GM19035 (cell line): ENCODE results near the gene CCDC68.

ENCODE experiments used
- ATAC-seq: cut with Tn5 transposase; IDR thresholded peaks from one replicate; pipeline ENCODE4 v1.9.1; 2021; ENCODE audit not compliant: unreplicated experiment

Gene CCDC68

DNA sequence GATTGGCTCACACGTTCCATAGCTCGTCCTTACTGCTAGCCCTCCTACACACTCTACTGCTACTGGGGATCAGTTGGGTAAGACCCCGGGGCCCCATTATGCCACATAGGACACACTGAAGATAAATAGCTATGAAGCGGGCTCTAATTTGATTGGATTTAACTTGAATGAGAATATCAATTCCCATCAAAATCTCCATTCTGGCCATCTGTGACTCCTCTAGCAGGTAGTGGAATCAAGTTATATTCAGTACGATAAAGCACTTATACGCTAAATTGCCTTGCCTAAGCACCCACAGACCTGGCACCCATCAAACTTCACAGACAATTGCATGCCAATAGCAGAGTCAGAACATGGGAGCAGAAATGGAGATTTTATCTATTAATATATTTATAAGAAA is 39.8 kb downstream of the CCDC68 start:
- no peak for ATAC-seq

DNA sequence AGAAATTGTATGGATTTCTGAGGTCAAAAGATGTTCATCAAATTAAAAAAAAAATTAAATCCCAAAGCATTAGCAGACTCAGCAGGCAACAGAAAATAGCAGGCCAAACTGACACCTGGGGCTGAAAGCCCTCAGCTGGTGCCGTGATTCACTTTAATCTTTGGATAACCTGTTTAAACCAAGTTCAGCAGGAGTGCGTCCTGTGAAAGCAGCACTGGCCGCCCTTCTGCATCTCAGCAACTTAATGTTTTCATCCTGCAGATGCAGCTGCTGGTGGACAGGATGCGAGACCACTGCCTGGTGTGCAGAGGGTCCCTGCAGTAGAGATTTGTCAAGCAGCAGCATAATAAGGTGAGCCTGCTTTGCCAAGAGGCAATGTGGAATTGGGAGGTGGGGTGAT is 41.2 kb downstream of the CCDC68 start:
- no peak for ATAC-seq

DNA sequence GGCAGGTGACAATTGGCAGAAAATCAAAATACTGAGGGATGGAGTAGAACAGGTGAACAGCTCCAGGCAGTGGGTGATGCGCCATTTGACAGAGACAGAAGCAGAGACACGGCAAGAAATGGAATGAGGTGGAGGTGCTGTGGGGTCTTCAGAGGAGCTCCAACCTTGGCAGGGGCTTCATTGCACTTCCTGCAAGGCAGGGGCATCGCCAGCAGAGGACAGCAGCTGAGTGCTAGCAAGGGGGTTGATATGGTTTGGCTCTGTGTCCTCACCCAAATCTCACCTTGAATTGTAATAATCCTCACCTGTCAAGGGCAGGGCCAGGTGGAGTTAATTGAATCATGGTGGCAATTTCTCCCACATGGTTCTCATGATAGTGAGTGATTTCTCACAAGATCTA is 42.8 kb downstream of the CCDC68 start:
- no peak for ATAC-seq

DNA sequence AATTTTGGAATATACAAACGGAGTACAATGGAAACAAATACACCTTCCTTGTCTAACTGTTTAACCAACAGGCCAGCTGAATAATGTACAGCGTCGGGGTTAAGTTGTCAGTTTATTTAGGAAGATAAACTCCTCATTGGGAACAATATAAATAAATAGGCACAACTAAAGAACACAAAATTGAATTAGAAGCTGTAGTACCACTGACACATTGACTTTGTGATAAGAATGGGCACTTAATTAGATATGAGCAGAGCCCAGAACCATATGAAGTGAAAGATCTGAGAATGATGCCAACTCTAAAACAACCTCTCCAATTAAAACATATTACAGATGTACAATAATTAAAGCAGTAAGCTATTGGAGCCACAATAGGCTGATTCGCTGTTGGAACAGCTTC is 44.4 kb downstream of the CCDC68 start:
- no peak for ATAC-seq

DNA sequence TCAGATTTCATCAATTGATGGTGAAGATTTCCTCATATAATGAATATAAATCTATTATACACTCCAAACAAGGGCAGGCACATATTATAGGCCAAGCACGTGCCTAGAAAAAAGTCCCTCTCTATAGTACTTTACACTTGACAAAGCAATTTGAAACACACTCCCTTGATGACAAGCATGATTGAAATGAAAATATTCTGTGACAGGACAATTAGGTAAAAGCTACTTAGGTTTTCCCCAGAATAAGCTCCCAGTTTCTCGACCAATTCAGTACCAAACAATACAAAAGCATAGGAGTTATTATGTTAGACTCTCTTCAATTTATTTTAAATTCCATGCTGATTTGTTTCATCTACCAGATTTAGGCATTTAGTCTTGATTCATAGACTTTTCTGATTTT is 47.7 kb downstream of the CCDC68 start:
- ATAC-seq: no peak

DNA sequence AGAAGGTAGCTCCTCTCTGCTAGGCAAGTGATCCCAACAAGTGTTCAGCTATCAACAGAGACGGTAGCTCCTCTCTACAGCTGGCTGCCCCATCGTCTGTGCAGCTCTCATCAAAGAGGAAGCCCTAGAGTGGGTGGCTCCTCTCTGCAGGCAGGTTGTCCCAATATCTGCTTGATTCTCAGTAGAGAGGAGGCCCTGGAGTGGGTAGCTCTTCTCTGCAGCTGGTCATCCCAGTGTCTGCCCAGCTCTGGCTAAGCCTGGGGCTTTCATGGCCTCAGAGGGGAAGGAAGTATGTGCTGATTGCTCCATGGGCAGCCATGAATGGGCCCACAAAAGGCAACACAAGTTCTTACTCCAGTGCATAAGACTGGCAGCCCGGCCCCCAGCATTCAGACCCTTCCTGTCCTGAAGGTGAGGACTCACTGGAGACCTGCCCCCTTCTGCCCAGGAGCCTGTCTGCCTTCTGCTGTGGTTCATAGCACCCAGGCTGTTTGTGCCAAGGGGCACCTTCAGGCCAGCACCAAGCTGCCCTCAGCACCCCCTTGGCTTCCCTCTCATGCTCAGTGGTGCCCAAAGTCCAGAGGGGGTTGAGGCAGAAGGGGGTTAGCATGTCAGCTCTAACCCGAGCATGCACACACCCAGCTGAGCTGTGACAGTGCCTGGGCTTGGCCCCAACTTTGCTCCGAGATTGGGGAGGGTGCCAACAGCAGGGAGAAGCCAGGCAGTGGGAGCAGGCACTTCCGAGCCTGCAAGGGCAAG is 48.9 kb downstream of the CCDC68 start:
- no peak for ATAC-seq

DNA sequence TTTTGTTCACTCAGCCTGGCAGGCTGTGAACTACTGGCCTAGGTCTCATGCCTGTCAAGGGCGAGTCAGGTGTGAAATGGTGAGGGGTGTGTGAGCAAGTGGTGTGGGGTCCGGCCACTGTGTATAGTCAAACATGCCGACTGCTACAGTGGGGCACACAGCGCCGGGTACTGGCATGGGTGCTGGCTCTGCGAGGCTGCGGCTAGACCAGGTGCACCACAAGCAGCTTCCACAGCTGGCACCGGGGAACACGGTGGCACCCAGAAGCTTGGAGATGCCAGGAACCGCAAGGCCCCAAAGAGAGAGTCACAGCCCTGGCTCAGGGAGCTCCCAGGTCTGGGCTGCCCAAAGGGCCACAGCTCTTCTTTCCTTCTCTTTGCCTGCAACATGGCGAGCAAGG is 49.7 kb downstream of the CCDC68 start:
- ATAC-seq: no peak

DNA sequence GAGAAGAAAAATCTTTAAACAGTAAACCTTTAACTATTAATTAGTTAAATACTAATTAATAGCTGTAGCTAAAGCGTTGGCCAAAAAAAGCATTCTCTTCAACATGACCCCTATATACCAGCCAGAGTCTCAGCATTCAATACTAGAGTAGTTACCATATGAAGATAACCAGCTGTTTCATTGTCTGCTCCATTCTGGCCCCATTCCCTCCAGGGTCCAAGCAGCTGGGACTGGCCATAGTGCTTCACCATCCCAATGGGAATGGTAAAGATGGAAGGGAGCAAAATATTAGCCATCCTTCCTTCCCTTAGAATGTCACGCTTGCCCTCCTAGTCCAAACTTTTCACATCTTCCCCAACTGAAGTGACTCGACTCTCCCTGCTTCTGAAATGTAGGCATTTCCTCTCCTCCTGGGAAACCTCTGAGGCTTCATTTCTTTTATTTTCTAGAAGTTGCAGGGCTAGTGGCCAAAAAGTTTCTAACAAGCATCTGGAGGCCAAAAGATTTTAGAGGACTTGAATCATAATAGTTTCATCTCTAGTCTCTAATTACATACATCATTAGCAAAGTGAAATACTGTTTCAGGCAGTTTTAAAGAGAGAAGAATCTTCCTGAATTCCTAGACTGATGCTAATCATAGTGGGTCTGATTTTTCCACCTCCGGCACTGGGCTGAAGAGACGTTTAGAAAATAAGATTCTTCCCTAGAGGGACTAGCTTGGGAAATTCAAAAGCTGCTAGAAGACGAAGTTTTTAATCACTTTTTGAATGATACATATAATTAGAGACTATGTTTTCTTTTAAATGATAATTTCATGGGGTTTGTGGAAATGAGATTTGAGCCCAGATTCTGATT is 52.7 kb downstream of the CCDC68 start:
- no peak for ATAC-seq

DNA sequence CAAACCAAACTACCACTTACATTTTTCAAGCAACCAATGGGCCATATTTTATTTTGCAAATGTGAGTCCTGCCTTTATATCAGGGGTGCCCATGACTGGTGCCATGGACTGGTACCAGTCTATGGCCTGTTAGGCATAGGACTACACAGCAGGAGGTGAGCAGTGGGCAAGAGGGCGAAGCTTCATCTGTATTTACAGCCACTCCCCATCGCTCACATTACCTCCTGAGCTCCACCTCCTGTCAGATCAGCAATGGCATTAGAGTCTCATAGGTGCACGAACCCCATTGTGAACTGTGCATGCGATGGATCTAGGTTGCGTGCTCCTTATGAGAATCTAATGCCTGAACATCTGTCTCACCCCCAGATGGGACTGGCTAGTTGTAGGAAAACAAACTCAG is 53.6 kb downstream of the CCDC68 start:
- ATAC-seq: no peak

DNA sequence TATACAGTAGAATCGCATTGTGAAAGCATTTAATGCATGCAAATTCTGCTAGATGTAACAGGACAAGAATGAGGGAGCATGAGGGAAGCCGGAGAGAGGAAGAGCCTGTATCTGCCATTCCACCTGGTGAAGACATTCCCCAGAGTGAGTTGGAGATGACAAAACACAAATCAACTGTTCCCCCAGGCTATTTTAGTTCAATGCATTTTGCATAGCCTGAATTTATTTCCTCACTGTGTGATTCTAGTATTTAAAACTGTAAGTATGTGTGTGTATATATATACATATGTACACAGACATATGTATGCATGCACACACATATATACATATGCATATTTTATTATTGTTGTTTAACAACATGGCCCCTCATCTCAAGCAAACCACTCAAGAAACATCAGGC is 54.7 kb downstream of the CCDC68 start:
- no peak for ATAC-seq

DNA sequence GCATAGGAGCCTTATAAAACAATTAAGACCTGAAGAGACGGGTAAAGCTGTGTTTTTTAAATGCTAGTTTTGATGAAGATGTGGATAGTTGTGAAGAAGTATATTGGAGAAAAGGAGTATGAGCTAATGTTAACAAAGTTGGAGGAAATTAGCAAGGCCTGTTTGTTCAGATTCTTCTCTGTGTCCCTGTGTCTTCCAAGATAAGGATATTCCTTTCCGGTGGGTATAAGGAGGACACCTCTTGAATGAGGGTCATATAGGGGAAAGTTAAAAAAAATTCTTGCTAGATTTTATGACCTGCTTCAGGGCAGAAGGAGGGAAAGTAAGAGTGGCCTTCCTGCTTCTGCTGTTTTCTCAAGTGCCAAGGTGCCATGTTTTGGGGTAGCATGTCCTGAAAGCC is 59.0 kb downstream of the CCDC68 start:
- no peak for ATAC-seq

DNA sequence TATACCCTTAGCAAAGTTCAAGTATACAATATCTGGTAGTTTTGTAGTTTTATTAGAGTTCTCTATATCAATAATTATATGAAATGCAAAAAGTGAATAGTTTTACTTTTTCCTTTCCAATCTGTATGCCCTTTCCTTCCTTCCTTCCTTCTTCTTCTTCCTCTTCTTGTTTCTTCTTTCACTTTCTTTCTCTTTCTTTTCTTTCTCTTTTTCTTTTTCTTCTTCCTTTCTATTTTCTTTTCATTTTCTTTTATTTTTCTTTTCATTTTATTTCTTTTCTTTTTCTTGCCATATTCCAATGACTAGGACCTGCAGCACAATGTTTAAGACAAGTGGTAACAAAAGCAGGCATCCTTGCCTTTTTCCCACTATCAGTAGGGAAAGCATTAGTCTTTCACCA is 59.8 kb downstream of the CCDC68 start:
- ATAC-seq: no peak

DNA sequence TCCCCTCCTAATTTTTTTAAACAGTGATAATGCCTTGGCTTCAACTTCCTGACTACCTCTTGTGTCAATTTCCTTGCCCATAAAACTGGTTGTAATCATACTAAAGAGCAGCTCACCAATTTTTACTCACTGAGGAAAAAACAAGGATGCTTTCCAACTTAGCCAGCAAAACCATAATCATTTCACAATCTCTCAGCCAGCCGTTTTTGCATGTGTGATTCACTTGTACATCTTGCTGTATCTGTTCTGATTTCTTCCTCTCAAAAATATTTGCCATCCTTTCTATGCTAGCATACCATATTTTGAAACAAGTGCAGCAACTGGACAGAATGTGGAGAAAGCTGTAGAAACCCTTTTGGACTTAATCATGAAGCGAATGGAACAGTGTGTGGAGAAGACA is 70.3 kb downstream of the CCDC68 start:
- no peak for ATAC-seq

DNA sequence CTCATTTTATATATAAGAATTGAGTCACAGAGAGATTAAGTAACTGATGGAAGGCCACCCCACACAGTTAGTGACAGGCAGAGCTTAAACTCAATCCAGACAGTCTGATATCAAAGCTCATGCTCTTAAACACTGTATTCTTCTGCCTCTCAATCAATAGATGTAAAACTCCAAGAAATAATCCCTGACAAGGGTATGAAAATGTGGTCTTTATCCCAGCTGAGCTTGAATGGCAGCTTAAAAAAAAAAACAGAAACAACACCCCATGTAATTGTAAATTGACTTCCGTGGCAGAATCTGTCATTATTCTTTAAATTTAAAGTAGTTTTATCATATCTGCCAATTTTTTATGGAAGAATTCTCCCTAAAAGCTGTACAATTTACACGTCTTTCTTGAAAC is 70.9 kb downstream of the CCDC68 start:
- no peak for ATAC-seq

DNA sequence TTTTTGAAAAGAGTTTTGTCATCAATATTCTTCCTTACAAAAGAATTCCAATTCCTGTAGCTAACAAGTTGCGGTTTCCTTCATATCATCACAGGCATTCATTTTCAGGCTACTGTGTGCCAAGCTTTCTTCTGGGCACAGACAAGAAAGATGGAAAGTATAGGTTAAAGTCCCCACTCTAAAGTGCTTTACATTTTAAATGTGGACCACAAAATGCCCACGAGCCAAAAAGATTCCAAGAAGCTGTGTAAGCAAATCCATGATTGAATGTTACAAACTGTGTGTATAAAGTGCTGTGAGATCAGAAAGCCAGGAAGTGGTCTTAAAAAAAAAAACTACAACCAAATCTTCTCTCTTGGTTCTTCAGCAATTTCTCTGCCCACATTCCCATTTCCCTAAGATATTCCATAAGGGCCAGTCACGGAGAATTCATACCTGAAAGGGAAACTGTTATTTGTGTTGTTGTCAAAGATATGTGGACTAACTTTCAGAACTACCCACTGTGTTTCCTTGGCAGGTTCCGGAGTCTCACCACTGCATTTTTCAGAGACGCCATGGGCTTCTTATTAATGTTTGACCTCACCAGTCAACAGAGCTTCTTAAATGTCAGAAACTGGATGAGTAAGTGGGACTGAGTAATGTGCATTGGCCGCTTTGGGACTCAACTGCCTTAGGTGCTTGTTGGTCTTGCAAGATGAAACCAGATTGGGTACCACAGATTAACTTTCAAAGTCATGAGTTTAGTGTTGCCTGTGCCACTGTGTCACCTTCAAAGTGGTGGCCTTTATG is 75.3 kb downstream of the CCDC68 start:
- ATAC-seq: no peak

DNA sequence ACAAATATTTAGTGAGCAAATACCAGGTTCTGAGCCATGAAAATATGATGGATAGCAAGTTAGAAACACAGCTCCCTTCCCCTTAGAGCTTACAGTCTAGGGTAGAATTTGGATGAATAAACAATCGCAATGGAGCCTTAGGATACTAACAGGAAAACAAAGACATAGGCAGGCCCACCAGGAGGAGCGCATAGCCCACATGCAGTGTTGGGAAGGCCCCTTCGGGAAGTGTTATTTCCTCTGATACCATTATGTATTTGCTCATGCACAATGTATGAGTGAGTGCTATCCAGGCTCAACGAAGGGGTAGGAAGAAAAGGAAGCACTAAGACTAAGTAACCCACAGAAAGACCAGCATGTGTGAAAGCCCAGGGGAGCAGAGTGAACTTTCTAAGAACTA is 76.9 kb downstream of the CCDC68 start:
- ATAC-seq: no peak

DNA sequence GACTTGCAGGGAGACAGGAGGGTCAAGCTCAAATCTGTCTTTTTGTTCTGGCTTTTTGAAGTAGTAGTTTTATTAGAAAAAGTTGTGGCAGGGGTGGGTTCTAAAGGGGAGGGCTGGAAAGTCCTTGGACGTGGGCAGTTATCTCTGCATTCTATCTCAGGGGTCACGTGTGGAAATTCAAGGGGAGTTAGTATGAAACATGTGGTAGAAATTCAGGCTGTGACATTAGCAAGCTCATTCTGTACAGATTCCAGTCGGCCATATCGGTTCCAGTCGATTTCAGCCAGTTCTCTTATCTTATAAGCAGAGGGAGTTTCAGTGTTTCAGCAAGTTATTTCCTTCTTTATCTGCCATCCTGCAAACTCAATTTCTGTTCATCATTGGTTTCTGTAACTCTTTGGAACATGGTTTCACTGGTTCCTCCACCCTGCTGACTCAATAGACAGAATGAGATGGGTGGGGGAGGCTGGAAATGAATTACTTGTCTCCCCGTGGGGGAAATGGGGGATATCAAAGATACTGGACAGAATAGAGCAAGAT is 78.0 kb downstream of the CCDC68 start:
- ATAC-seq: no peak

DNA sequence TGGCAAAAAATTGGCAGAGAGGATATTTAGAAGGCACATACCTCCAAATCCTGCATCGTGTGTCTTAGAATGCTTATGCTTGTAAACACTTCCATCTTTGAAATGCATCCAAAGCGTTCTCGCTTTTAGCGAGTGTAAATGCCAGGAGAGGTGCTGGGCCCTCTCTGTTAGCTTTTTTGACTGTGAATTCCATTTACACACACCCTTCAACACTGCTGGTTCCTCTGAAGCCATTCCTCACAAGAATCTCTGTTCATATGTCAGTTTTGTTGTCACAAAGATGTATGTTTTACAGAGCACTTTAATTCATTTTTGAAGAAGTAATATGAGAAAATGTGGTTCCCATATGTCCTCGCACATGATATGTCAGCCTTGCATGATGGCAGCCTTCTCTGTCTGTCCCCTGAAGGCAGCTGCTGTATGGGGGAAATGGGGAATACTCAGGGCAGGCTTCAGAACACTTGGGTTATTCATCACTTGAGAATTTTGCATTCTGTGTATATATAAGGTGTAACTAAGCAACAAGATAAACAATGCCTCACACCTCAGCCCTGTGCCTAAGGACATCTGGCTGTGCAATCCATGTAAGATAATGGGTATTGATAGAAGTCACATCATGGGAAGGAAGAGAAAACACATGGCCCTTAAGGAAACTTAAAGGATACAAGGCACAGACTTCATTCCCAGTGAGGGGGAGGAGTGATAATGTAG is 78.7 kb downstream of the CCDC68 start:
- no peak for ATAC-seq

DNA sequence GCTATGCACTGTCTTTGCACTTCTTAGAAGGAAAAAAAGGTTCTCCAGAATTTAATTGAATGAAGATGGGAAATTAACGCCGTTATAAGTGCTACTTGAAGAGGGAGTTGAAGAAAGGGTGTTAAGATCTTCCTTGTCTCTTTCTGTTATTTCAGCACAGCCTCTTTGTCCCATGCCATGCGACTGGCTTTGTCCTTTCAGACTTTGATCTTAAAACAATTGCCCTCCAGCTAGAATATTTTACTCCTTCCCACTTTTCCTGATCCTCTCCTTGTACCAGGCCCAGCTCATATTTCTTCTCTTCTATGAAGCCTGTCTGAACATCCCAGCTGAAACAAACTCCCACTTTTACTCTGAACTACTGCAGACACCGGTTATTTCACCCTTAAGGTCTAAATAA is 79.6 kb downstream of the CCDC68 start:
- ATAC-seq: no peak

DNA sequence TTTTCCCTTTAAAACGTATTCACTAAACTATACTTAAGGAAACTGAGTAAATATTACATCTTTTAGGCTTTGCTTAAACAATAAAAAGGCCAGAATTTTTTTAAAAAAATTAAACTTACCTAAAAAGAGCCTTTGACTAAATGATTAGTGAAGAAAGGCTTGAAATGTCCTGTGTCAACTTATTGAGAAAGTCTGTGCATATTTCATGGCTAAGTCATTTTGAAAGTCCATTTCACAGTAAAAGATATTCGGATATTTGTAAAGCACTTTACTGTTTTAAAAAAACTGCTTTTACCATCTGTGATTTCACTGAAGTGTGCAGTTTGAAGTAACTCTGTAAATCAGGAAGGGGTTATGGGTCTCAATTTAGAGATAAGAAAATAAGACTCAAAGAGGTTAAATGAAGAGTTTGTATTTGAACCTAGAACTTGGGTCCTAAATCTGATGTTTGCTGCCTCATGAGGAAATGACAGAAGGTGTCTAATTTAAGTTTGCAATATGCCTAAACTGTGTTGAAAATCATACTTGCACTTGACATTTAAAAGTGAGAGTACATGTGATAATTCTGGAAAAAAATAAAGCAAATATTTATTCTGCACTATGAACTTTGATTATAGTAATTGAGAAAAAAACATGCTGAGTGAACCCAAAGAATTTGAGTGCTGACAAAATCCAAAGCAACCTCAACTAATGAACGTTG is 80.5 kb downstream of the CCDC68 start:
- no peak for ATAC-seq
